Measurements from ENCODE around the gene COL25A1.

COL25A1 gene

DNA sequence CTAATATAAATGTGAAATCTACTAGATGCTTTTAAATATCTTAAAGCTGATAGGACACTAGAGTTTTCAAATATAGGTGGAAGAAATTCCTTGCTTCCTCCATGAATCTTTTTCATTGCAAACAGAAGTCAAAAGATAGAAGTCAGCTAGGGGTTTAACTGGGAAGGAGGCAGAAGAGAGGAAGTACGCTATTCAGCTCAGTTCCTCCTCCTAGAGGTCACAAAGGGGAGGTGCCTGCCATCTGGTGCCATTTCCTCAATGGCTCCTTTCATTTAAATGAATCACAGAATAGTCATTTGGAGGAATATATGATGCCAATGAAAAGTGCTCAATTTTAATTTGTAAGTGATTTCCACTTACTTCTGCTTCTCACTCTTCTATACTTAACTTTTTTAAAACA, 8.5 kb downstream of the COL25A1 start:
- DNase-seq (ENCODE audit: low read depth in 2 of 2, low spot score in 1 of 2): no peak

- no peak for DNase-seq (ENCODE audit: low read depth in 2 of 2, low spot score in 1 of 2)
These were observed 10.7 kb downstream of the COL25A1 start for GRCh38 chr4:109291707-109292238.

GRCh38 chr4:109290918-109291317, 11.5 kb downstream of the COL25A1 start:
- no peak for DNase-seq (ENCODE audit: low read depth in 2 of 2, low spot score in 1 of 2)

DNA sequence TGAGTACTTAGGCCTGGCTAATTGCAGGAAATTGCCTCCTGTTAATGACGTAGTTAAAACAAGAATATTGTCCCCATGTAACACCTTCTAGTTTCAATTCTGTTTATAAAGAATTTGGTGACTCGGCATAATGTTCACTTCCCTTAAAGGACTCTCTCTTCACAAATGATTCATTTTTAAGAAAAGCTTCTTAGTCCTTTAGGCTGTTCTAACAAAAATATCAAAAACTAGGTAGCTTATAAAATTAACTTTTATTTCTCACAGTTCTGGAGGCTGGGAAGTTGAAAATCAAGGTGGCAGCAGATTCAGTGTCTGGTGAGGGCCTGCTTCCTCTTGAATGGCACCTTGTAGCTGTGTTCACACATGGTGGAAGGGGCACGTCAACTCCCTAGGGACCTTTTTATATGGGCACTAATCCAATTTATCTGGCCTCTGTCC, 23.8 kb downstream of the COL25A1 start:
- DNase-seq (ENCODE audit: low read depth in 2 of 2, low spot score in 1 of 2): no peak

DNA sequence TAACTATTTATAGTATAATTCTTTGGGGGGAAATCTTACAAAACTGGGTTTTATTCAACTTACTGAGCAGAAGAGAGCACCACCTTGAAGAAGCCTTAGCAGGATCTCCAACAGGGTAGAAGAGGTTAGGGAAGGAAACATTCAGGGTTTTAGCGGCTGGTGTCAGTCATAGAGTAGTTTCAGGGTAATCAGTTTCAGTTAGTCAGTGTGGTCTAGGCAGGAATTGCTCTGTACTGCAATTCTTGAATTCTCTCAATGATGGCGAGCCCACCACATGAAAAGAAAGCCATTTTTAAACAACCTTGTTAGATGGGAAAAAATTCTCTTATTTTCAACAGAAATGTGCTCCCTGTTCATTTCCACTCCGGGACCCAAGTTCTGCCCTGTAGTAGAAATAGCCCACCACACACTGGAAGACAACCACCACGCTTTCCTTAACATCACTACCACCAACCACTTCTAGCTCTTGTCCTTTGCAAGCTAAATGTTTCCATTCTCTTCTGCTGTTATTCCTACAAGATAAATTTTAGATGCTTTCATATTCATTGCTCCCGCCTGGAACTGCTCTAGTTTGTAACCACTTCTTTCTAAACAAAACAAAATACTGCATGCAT, 25.9 kb downstream of the COL25A1 start:
- DNase-seq (ENCODE audit: low read depth in 2 of 2, low spot score in 1 of 2): no peak

GRCh38 chr4:109275066-109275745, 27.3 kb downstream of the COL25A1 start:
- no peak for DNase-seq (ENCODE audit: low read depth in 2 of 2, low spot score in 1 of 2)

DNA sequence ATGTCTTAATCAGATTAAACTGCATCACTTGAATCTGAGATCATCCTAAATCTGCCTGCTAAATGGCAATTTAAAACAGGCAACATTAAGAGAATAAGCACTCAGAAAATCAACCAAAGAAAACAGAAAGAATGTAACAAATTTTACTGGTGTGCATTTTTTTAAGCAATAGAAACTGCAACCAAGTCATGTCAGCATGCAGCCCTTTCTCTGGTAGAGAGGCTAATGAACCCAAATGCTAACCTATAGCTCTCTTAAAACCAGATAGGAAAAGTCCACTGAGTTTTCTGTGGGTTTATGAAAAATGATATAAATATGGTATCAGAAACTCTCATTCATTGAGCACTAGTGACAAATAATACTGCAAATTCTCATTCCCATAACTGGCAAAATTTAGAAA, 35.6 kb downstream of the COL25A1 start:
- DNase-seq (ENCODE audit: low read depth in 2 of 2, low spot score in 1 of 2): no peak

- no peak for DNase-seq (ENCODE audit: low read depth in 2 of 2, low spot score in 1 of 2)
These were observed 36.2 kb downstream of the COL25A1 start for GRCh38 chr4:109266236-109266635.

GRCh38 chr4:109263721-109264120, 38.7 kb downstream of the COL25A1 start:
- no peak for DNase-seq (ENCODE audit: low read depth in 2 of 2, low spot score in 1 of 2)

DNA sequence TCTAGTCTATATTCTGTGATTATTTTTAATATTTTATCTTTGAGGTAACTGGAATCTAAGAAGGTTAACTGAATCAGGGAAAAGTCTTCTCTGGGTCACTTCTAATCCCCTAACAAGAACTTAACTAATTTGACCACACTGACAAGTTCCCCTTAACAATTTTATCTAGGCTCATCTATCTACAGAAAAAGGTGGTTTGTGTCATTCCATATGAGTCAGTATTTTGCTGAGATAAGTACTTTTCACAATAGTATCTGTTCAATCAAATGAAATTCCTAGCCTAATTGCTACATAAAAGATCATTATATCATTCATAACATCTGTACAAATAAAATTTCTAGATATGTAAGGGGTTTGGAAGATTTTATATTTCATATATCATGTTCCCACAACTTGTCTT, 45.6 kb downstream of the COL25A1 start:
- no peak for DNase-seq (ENCODE audit: low read depth in 2 of 2, low spot score in 1 of 2)

GRCh38 chr4:109254845-109255244, 47.6 kb downstream of the COL25A1 start:
- DNase-seq (ENCODE audit: low read depth in 2 of 2, low spot score in 1 of 2): no peak

- no peak for DNase-seq (ENCODE audit: low read depth in 2 of 2, low spot score in 1 of 2)
These were observed 51.1 kb downstream of the COL25A1 start for GRCh38 chr4:109251396-109251795.

DNA sequence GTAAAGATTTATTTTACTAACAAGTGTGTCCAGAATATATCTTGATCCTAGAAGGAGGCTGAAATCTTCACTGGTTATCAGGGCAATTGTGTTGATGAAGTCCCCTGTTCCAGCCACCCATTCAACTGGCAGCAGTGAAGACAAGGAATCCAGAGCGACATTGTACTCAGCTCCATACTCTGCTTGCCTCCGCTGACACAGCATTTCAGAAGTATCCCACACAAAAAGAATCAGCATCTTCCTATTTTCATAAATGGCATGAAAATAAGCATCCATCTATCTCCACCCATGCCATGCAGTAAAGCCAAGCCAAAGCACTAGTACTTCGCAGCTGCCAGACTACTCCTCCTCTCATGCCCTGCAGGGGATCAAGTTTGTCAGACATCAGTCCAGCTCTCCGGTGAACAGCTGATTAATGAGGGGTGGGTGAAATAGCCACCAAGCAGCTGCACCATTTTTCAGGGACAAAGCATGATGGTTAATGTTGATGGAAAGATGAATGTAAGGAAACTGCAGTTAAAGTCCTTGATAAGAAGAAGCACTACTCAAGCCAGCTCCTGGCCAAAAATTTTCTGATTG, 54.0 kb downstream of the COL25A1 start:
- no peak for DNase-seq (ENCODE audit: low read depth in 2 of 2, low spot score in 1 of 2)

- DNase-seq (ENCODE audit: low read depth in 2 of 2, low spot score in 1 of 2): no peak
These were observed 58.6 kb downstream of the COL25A1 start for GRCh38 chr4:109243871-109244270.

GRCh38 chr4:109238746-109239145, 63.7 kb downstream of the COL25A1 start:
- no peak for DNase-seq (ENCODE audit: low read depth in 2 of 2, low spot score in 1 of 2)

DNA sequence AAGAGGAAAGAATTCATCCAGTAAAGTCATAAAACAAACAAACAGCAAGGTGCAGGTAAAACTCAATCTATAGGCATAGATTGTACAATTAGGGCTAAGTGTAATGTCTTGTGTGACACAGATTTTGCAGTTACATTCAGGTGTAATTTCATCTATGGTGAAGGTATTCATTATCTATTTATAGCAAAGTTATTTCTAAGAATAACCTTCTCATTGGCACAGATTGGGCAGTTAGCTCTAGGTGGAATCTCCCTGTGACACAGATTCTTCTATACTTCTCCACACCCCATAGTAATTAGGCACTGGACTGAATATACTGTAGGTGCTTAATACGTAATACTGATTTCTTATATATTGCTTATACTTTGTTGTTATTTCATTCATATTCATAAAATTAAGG, 66.8 kb downstream of the COL25A1 start:
- DNase-seq (ENCODE audit: low read depth in 2 of 2, low spot score in 1 of 2): no peak

DNA sequence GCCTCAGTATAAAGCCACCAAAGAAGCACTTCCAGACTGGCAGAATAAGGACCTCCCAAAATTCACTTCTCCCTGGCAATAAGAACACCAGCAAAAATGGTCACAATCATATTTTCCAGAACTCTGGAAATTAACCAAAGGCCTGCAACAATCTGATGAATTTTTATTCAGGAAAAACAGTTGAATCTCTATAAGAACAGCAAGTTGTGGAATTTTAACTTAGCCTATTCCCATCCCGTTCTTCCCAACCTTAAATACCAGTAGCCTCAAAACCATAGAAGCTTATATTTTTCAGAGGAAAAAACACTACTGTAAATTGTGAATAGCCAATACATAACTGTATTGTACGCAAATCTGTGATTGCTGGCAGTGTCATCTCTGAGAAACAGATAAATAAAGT, 67.9 kb downstream of the COL25A1 start:
- no peak for DNase-seq (ENCODE audit: low read depth in 2 of 2, low spot score in 1 of 2)

GRCh38 chr4:109233570-109233969, 68.9 kb downstream of the COL25A1 start:
- no peak for DNase-seq (ENCODE audit: low read depth in 2 of 2, low spot score in 1 of 2)

DNA sequence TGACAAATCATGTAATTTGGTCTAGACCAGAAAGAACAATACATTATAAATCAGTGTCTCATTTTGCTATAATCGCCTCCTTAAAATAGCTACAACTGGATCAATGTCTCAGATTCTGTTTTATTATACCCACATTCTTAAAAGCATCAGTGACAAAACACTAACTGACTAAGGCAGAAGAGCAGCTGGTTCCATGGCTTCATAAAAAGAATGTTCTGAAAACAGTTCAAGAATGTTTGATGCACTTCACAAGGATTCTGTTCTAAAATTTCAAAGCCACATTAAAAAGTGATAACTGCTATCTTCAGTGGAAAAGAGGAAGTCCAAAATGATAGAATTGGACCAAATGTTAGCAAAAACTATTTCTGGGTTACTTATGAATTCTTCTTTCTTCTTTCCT, 69.8 kb downstream of the COL25A1 start:
- DNase-seq (ENCODE audit: low read depth in 2 of 2, low spot score in 1 of 2): no peak

- no peak for DNase-seq (ENCODE audit: low read depth in 2 of 2, low spot score in 1 of 2)
These were observed 71.1 kb downstream of the COL25A1 start for GRCh38 chr4:109231331-109231730.

DNA sequence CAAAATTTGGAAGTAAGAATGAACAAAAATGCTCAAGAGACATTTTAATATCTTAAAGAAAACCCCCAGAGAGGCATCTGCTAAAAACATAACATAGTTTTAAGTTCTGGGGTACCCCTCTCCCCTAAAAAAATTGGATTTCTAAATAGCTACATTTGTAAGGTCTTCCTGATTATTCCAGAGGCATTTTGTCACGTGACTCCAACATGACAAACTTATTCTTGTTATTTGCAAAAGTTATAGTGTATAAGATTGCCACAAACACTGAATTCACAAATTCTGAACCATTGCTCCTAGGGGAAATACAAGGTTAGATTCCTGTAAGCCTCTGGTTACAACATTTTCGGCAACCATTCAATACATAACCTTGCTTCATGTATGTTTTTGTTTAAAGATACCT, 73.4 kb downstream of the COL25A1 start:
- no peak for DNase-seq (ENCODE audit: low read depth in 2 of 2, low spot score in 1 of 2)

- no peak for DNase-seq (ENCODE audit: low read depth in 2 of 2, low spot score in 1 of 2)
These were observed 84.2 kb downstream of the COL25A1 start for GRCh38 chr4:109218288-109218687.

Measured in stimulated activated CD8-positive, alpha-beta memory T cell treated with anti-CD3 and anti-CD28 coated beads, Interleukin-4, amount 100 ng/mL, for 1 hour (primary cell).